ENCODE data around the gene FKBP6.
"Not testable (repeated sequence)": the region's sequence is repeated elsewhere in the genome, so short reads cannot be mapped to it uniquely, and the experiment has no call there.

Gene FKBP6

GRCh38 chr7:73327922-73328321 lies at the start of gene FKBP6, which contains the start of gene TRIM50:
TSS of gene FKBP6 (plus strand) at chr7:73328161. CDS start at chr7:73328429, 268 bp downstream.
TSS of gene TRIM50 (minus strand) at chr7:73328082. CDS start at chr7:73324787, 3,295 bp downstream.
- in situ Hi-C loops (cut with MboI; ENCODE audit: low sequenced_read_pairs): not testable (repeated sequence)

- in situ Hi-C loops (cut with MboI; ENCODE audit: low sequenced_read_pairs): not testable (repeated sequence)
These were observed 30.7 kb upstream of the FKBP6 start for GRCh38 chr7:73297235-73297634.

GRCh38 chr7:73297706-73298105 lies 30.3 kb upstream of the FKBP6 start:
- in situ Hi-C loops (cut with MboI; ENCODE audit: low sequenced_read_pairs): not testable (repeated sequence)

- in situ Hi-C loops (cut with MboI; ENCODE audit: low sequenced_read_pairs): not testable (repeated sequence)
These were observed 28.1 kb upstream of the FKBP6 start for GRCh38 chr7:73299812-73300211.

DNA sequence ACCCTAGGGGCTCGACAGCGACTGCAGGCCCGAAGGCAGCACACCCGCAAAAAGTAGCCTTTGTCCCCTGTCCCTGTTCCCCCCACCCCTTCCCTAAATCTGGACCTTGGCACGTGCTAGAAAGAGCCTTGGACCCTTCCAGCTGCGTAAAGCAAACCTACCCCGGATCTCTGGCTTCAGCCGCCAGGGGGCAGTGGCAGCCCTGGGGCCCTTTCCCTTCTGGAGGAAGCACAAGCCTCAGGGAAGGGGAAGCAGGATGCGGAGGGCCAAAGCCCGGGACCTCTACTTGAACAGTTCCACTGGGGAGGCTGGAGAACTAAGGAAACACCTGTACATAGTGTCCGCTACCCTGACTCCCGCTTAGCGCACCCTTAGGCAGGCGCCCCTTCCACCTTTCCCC lies 26.9 kb upstream of the FKBP6 start:
- in situ Hi-C loops (cut with MboI; ENCODE audit: low sequenced_read_pairs): not testable (repeated sequence)

GRCh38 chr7:73302846-73303245 lies 25.1 kb upstream of the FKBP6 start:
- in situ Hi-C loops (cut with MboI; ENCODE audit: low sequenced_read_pairs): not testable (repeated sequence)

GRCh38 chr7:73303546-73303945 lies 24.4 kb upstream of the FKBP6 start:
- in situ Hi-C loops (cut with MboI; ENCODE audit: low sequenced_read_pairs): no loop called here

DNA sequence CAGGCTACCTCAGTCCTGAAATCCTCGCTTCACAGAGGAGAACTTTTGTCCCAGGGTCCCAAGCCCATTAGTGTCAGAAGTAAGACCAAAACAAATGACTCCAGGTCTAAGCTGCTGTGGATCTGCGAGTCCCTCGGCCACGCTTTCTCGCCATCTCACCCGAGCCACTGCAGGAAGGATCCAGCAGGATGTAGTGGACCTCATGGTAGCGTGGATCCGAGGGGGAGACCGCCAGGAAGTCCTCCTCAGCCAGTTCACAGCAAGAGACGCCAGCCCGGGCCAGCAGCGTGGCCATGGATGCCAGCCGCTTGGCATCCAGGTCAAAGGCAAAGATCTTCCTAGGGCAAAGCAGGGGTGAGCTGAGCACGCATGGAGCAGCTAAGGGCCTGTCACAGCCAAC lies 23.9 kb upstream of the FKBP6 start:
- in situ Hi-C loops (cut with MboI; ENCODE audit: low sequenced_read_pairs): no loop called here

GRCh38 chr7:73304612-73305387 lies 23.2 kb upstream of the FKBP6 start:
- in situ Hi-C loops (cut with MboI; ENCODE audit: low sequenced_read_pairs): not testable (repeated sequence)

GRCh38 chr7:73307436-73307835 lies 20.5 kb upstream of the FKBP6 start:
- in situ Hi-C loops (cut with MboI; ENCODE audit: low sequenced_read_pairs): no loop called here

GRCh38 chr7:73308074-73308664 lies 19.8 kb upstream of the FKBP6 start:
- in situ Hi-C loops (cut with MboI; ENCODE audit: low sequenced_read_pairs): no loop called here

DNA sequence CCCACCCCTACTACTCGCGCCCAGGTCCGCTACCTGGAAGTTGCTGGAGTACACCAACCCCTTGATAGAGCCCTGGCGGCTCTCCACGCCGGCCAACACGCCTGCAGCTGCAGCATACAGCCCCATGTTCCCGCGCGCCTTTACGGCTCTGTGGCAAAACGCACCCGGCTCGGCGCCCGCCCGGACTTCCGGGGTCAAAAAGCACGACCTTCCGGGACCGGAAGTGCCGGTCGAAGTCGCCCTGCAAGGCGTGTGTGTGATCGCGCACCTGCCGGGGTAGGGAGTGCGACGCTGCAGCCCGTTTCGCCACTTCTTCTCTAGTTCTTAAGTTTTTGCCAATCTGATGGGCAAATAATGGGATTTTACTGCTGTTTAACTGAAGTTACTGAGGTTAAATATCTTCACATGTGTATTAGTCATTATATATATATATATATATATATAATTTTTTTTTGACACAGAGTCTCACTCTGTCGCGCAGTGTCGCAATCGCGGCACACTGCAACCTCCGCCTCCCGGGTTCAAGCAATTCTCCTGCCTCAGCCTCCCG lies 19.2 kb upstream of the FKBP6 start, which contains the start of gene NSUN5:
Gene NSUN5 (minus strand): TSS at position 162 of the 550 bp plus-strand sequence. CDS start 36 bp downstream, at position 126.
- in situ Hi-C loops (cut with MboI; ENCODE audit: low sequenced_read_pairs): no loop called here

DNA sequence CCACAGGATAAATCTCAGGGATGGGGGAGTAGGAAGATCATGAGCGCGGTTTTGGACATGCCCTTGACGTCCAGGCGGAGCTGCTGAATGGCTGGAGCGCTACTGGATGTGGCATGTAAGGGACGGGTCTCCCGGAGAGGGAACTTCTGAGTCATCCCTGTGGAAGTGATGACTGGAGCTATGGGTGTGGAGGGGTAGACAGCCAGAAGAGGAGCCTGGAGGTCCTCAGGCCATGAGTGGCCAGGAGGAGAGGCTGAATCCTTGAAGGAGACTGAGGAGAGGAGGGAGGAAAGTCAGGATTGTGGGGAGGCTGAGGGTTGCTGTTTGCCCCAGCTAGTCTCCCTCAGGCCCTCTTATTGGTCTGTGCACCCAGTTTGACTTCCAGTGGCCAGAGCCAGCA lies 16.5 kb upstream of the FKBP6 start:
- in situ Hi-C loops (cut with MboI; ENCODE audit: low sequenced_read_pairs): not testable (repeated sequence)

DNA sequence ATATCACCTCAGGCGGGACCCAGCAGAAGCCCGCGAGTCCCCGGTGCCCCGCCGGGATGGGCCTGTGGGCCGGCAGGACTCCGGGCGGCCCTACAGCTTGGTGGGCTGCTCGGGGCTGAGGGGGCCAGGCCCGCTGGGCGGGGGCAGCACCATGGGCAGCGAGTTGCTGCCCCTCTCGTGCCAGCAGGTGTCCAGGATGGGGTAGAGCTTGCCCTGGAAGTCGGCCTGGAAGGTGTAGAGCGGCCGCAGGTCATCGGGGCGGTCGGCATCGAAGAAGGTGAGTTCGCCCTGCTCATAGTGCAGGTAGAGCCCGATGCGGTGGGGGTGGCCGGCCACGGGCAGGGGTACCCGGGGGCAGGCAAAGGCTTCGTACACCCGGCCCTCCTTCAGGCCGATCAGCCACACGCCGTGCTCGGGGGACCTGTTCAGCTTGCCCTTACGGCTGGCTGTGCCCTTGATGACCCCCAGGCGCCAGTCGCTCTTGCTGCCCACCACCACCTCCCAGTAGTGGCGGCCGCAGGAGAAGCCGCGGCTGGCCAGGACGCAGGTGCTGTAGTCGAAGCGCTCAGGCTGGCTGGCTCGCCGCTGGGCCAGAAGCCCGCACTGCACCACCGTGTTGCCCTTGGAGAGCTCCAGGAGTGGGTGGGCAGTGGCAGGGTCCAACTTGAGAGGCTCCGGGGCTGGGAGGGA lies 15.0 kb upstream of the FKBP6 start:
- in situ Hi-C loops (cut with MboI; ENCODE audit: low sequenced_read_pairs): no loop called here

GRCh38 chr7:73313521-73313906 lies 14.4 kb upstream of the FKBP6 start:
- in situ Hi-C loops (cut with MboI; ENCODE audit: low sequenced_read_pairs): no loop called here

GRCh38 chr7:73314271-73314670 lies 13.7 kb upstream of the FKBP6 start:
- in situ Hi-C loops (cut with MboI; ENCODE audit: low sequenced_read_pairs): no loop called here

DNA sequence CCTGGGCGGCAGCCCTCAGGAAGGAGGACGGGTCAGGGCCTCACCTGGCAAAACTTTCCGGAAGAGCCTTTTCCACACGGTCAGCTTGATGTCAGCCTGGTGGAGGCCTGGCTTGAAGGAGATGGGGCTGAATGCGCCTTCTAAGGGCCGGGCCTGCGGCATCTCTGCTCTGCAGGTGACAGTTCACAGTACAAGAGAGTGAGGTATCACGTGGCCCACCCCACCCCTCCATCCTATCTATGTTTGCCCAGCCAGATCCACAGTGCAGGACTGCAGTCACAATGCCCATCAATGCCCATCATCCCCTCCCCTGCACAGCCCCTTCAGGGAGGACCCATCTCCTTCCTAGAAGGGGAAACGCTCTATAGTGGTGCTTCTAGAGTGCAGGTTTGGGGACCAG lies 11.4 kb upstream of the FKBP6 start:
- in situ Hi-C loops (cut with MboI; ENCODE audit: low sequenced_read_pairs): no loop called here

GRCh38 chr7:73318656-73319204 lies 9.2 kb upstream of the FKBP6 start:
- in situ Hi-C loops (cut with MboI; ENCODE audit: low sequenced_read_pairs): not testable (repeated sequence)

- in situ Hi-C loops (cut with MboI; ENCODE audit: low sequenced_read_pairs): not testable (repeated sequence)
These were observed 8.4 kb upstream of the FKBP6 start for GRCh38 chr7:73319541-73319940.

DNA sequence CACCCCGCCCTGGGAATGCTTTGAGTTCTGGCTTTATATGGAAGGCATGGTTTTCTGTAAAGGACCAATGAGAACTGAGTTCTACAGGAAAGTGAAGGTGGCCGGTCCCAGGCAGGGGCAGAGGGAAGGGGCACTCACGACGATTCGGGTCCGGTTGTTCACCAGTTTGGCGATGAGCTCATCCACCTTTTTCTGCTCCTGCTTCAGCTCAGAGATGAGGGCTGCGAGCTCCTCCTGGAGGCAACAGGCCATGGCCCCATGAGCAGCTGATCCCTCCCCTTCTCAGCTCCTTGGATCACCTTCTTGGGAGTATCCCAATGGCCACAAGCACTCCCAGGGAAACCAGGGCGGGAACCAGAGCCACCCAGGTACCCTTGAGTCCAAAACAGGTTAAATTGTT lies 8.0 kb upstream of the FKBP6 start:
- in situ Hi-C loops (cut with MboI; ENCODE audit: low sequenced_read_pairs): not testable (repeated sequence)

DNA sequence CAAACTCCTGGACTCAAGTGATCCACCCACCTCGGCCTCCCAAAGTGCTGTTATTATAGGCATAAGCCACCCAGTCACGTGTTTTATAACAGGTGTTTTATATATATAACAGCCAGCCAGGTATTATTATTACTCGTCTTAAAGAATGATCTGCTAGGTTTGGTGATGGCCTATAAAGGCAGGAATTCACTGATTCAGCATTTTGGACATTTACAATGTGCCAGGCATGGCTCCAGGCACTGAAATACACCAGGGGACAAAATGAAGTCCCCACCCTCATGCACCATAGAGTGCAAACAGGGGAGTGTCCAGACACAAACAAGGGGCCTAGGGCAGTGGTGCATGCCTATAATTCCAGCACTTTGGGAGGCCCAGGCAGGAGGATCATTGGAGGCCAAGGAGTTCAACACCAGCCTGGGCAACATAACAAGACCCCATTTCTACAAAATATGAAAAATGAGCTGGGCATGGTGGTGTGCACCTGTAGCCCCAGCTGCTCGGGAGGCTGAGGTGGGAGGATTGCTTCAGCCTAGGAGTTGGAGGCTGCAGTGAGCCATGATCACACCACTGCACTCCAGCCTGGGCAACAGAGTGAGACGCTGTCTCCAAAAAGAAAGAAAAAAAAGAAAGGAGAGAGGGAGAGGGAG lies 4.4 kb upstream of the FKBP6 start:
- in situ Hi-C loops (cut with MboI; ENCODE audit: low sequenced_read_pairs): not testable (repeated sequence)

All from HL-60/S4 (cell line).